Sigmoid colon (tissue), 4 donors: Measurements from ENCODE around the gene FOXN3.

ENCODE experiments used
- CTCF ChIP-seq, 4 experiments: fragments of 450-650 bp in 3 of 4; fragments of 200-600 bp in 1 of 4; IDR thresholded peaks; one replicate each; pipeline ENCODE4 v1.5.1; 2016 to 2019; ENCODE audit warnings: antibody characterized with exemption in 4 of 4, mild to moderate bottlenecking in 3 of 4, moderate library complexity in 2 of 4
- POLR2A ChIP-seq, 2 donors: fragments of 450-650 bp; IDR thresholded peaks; one replicate each; pipeline ENCODE4 v1.6.1; 2016; ENCODE audit warnings: antibody characterized with exemption in 2 of 2, mild to moderate bottlenecking in 2 of 2, moderate library complexity in 2 of 2
- POLR2AphosphoS5 ChIP-seq, 4 donors: sonication (generic); formaldehyde crosslinking; IDR thresholded peaks; one replicate each; pipeline ENCODE4 v1.6.1; 2017; ENCODE audit warnings: antibody characterized with exemption in 4 of 4

- no peak for TF ChIP-seq POLR2A (IDR thresholded peaks at IDR 0.05)
- TF ChIP-seq CTCF (IDR thresholded peaks at IDR 0.05): no peak
- no peak for TF ChIP-seq POLR2AphosphoS5 (IDR thresholded peaks at IDR 0.05)
Measured at GRCh38 chr14:89256951-89257350, 160.1 kb downstream of the FOXN3 start.
